GM23248 (cell line): ENCODE data around the gene FBXO15.

ENCODE experiments used
- EZH2 ChIP-seq: fragments of 200-600 bp; sonication (generic); IDR thresholded peaks from 2 replicates; pipeline ENCODE4 v1.6.1; 2018; ENCODE audit warnings: antibody characterized with exemption, mild to moderate bottlenecking; ENCODE audit not compliant: insufficient read depth, poor library complexity, severe bottlenecking
- EZH2phosphoT487 ChIP-seq: fragments of 200-600 bp; sonication (generic); IDR thresholded peaks from 2 replicates; pipeline ENCODE4 v1.6.1; 2018; ENCODE audit warnings: antibody characterized with exemption, moderate library complexity, mild to moderate bottlenecking, low read depth; ENCODE audit not compliant: insufficient read depth

- TF ChIP-seq EZH2phosphoT487 (no peak), EZH2 (no peak)
Measured at GRCh38 chr18:74063023-74063422, 84.6 kb downstream of the FBXO15 start.
